ENCODE results near the gene SLC3A2.

GRCh38 chr11:62852523-62853188, 28.0 kb upstream of the SLC3A2 start:
- TF ChIP-seq JUND (IDR thresholded peaks at IDR 0.05) (no peak), REST (IDR thresholded peaks at IDR 0.05) (no peak), TAF1 (conservative IDR thresholded peaks at IDR 0.05) (no peak), CTCF (IDR thresholded peaks at IDR 0.05; ENCODE audit: low read depth, low read length, missing input control) (no peak), GABPA (IDR thresholded peaks at IDR 0.05 in 1 of 2, conservative IDR thresholded peaks at IDR 0.05 in 1 of 2) (no peak), FOXA2 (IDR thresholded peaks at IDR 0.05) (no peak), EGR1 (IDR thresholded peaks at IDR 0.05; ENCODE audit: low read depth in 2 of 2) (no peak), MAX (IDR thresholded peaks at IDR 0.05) (no peak), ZBTB33 (IDR thresholded peaks at IDR 0.05) (no peak)
